Heart right ventricle (tissue), 16 donors: ENCODE data around the gene CFAP97D1. TPM values are rescaled to one million over a fixed set of nuclear protein-coding genes. Genes with fewer than 3 reads are reported as not detected.

Experiments
- ATAC-seq, 8 donors: fragments of 200-7000 bp; cut with Tn5 transposase; one replicate each; pipeline ENCODE4 v1.9.1; 2020; ENCODE audit warnings: mild to moderate bottlenecking in 8 of 8, moderate library complexity in 8 of 8, moderate number of reproducible peaks in 1 of 8
- DNase-seq, 2 donors: peaks; one replicate each; pipeline ENCODE4 v3.0.0-alpha.2; 2020
- H3K27ac ChIP-seq, 10 donors: fragments of 200-600 bp; sonication (generic) in 2 of 10; one replicate each; pipeline versions ENCODE4 v1.5.0 to v1.8.0; 2020 to 2022; ENCODE audit warnings: mild to moderate bottlenecking in 3 of 10
- H3K27me3 ChIP-seq, 7 donors: fragments of 200-600 bp; one replicate each; pipeline ENCODE4 v1.8.0; 2021 to 2022; ENCODE audit warnings: mild to moderate bottlenecking in 2 of 7
- H3K36me3 ChIP-seq, 9 donors: fragments of 200-600 bp; sonication (generic) in 1 of 9; one replicate each; pipeline versions ENCODE4 v1.5.0 to v1.8.0; 2020 to 2022; ENCODE audit warnings: mild to moderate bottlenecking in 2 of 9
- H3K4me1 ChIP-seq, 9 donors: fragments of 200-600 bp; sonication (generic) in 1 of 9; one replicate each; pipeline versions ENCODE4 v1.5.0 to v1.8.0; 2020 to 2022; ENCODE audit warnings: mild to moderate bottlenecking in 4 of 9
- H3K4me3 ChIP-seq, 10 donors: fragments of 200-600 bp; sonication (generic) in 2 of 10; one replicate each; pipeline versions ENCODE4 v1.5.0 to v1.8.0; 2020 to 2022; ENCODE audit warnings: mild to moderate bottlenecking in 7 of 10, moderate library complexity in 2 of 10
- H3K9me3 ChIP-seq, 11 donors: fragments of 200-600 bp in 10 of 11; sonication (generic) in 2 of 11; one replicate each; pipeline versions ENCODE4 v1.5.0 to v1.8.0; 2013 to 2022; ENCODE audit warnings: mild to moderate bottlenecking in 2 of 11, control low read depth in 1 of 11, moderate library complexity in 1 of 11
- WGBS, 2 donors: extraction: QIAGEN DNeasy Blood & Tissue Kit; methylation state at CpG; one replicate each; pipeline ENCODE4 v1.1.7; 2013; ENCODE audit warnings: inconsistent platforms in 1 of 2; 5-methylcytosine and 5-hydroxymethylcytosine counted together
- intact Hi-C, 10 donors: fragments of 100-400 bp; cut with DNase I; formaldehyde crosslinking; loops; one replicate each; pipeline versions ENCODE4 v1.11.1 to v1.14.2; 2022
- polyA plus RNA-seq, 2 donors: library from polyadenylated mRNA; stranded (reverse); fragments of 200-250 nt; gene quantifications; one replicate each; pipeline ENCODE4 v1.2.3, GENCODE V29; 2013
- total RNA-seq, 10 donors: library from RNA; stranded (reverse); fragmentation: NEBNext Ultra II Directional in 3 of 10; extraction: Animal tissue kit (Norgen Biotek cat#: 25700) in 3 of 10; gene quantifications; one replicate each; pipeline versions ENCODE4 v1.2.1 to v1.2.4, GENCODE V29; 2021 to 2023
- TF ChIP-seq, protein P1 (sequence below), 9 donors: fragments of 200-600 bp; sonication (generic) in 2 of 9; IDR thresholded peaks; one replicate each; pipeline versions ENCODE4 v1.5.0 to v1.8.0; 2021 to 2022; ENCODE audit warnings: antibody characterized with exemption in 9 of 9, mild to moderate bottlenecking in 5 of 9, moderate library complexity in 1 of 9
- donor health status: Arrhythmogenic right ventricular cardiomyopathy.
- donor health status: ischemic (EF 13 %, LVEDD 7.1; RV severe dilation, severe dysfunction).
- donor health status: healthy with polysubstance abuse.
- donor health status: DM: no; HTN: yes; CAD: no.
- donor health status: DM: no; HTN: no; CAD: no.
- donor health status: ischemic (EF 25% LVEDD 6.9; RV normal size, moderate dysfunction).
- donor health status: ischemic (EF 25% LVEDD 5.7; RV mildly dilated, moderate dysfunction).
- donor health status: healthy.
- donor health status: DM: yes; HTN: yes; CAD: no.
- donor health status: Ischemic cardiomyopathy.
- donor health status: ischemic (EF 35%, LVEDD 5.7; RV mildly dilated, moderate dysfunction).
- donor health status: nonischemic (EF 11% LVEDD 7.7; RV severe dilation, severe dysfunction).
- donor health status: DM: yes; HTN: yes; CAD: no.
- donor health status: PGD.
- donor health status: ischemic (EF 29% LVEDD 5.4; RV normal size, mild dysfunction).
- donor health status: nonischemic (EF 23%, LVEDD 6.1; RV moderate dilation, normal function).

The CFAP97D1 gene
- total and polyA plus RNA-seq, 12 donors = 0.07 to 0.09 (median 0.09) TPM; not detected in 9

DNA sequence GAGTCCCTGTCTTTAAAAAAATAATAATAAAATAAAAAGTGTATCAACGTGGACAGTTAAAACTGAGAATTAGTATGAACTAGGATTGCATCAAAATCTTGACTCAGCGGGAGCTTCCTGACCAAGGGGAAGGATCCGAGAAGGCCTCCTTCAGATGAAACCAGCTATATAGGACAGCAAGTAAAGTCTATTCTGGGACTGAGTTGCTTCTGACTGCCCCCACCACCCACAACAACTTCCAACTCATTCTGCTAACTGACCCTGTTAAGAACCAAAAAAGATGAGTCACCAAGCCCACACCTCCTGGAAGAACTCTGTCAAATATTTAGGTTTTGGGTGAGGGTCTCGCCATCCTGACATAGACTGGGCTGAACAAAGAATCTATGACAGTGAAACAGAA is 27.8 kb downstream of the CFAP97D1 start:
- ATAC-seq = no peak
- 93 to 95% methylated on average over 4 of the region's 4 CpGs for WGBS, 2 donors
- Histone ChIP-seq H3K9me3 (no peaks in the 10 kb centered on the region), H3K27ac (no peak overlapping the region), H3K4me3 (no peak overlapping the region), H3K4me1 (no peaks in the 10 kb centered on the region), H3K36me3 (peaks cover 0 to 97% (median 25%) of the 10 kb centered on the region in 9 donors), H3K27me3 (no peaks in the 10 kb centered on the region)
- TF ChIP-seq, protein P1, sequence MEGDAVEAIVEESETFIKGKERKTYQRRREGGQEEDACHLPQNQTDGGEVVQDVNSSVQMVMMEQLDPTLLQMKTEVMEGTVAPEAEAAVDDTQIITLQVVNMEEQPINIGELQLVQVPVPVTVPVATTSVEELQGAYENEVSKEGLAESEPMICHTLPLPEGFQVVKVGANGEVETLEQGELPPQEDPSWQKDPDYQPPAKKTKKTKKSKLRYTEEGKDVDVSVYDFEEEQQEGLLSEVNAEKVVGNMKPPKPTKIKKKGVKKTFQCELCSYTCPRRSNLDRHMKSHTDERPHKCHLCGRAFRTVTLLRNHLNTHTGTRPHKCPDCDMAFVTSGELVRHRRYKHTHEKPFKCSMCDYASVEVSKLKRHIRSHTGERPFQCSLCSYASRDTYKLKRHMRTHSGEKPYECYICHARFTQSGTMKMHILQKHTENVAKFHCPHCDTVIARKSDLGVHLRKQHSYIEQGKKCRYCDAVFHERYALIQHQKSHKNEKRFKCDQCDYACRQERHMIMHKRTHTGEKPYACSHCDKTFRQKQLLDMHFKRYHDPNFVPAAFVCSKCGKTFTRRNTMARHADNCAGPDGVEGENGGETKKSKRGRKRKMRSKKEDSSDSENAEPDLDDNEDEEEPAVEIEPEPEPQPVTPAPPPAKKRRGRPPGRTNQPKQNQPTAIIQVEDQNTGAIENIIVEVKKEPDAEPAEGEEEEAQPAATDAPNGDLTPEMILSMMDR (IDR thresholded peaks at IDR 0.05) = no peak
- no peak for DNase-seq
- intact Hi-C loops = no loop called here

DNA sequence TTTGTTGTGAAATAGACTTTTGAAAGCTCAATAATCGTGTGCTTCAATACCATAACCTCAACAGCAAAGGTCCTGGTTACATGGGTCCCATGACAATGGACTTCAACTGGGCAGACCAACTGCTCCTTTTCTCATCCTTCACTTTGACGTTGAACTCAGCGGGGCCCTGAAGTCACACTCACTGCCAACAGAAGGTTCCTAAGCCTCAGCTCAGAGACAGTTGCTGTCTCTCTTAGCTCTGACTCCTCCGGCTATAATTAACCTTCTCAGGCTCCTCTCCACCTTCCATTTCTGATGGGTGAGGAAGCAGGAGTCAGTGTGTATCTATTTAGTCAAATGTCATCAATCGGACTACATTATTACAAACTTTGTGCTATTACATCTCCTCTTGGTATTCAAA is 28.9 kb downstream of the CFAP97D1 start:
- H3K9me3 ChIP-seq = no peaks in the 10 kb centered on the region
- peaks cover 0 to 2% (median 0%) of the 10 kb centered on the region in 9 donors for H3K4me1 ChIP-seq
- WGBS, 2 donors = 94 to 95% methylated on average over 5 of the region's 5 CpGs
- no peak overlapping the region for H3K27ac ChIP-seq
- ATAC-seq (no peak), DNase-seq (no peak)
- no peak overlapping the region for H3K4me3 ChIP-seq
- no peaks in the 10 kb centered on the region for H3K27me3 ChIP-seq
- TF ChIP-seq, protein P1 (IDR thresholded peaks at IDR 0.05) = no peak
- intact Hi-C loops = no loop called here
- peaks cover 0 to 98% (median 36%) of the 10 kb centered on the region in 9 donors for H3K36me3 ChIP-seq

DNA sequence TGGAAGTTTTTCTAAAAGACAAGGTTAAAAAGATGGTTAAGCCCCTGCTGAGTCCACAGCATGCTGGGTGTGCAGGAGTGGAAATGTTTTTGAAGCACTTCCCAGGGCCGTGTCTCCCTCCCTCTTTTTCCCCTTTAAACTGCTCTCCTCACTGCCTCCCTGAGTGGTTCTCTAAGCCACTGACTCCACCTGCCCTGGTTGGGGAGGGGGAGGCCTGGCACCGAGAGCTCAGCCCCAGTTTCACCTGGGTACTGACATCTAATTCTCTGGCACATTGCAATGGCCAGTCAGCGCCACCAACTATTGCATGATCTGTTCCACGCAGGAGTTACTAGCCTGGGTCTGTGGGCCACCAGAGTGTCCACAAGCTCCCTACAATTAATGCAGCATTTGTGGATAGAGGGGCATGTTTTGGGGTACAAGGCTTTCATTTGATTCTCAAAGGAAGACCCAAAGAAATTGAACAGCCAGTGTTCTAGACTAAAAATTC is 30.0 kb downstream of the CFAP97D1 start:
- no peak overlapping the region for H3K27ac ChIP-seq

DNA sequence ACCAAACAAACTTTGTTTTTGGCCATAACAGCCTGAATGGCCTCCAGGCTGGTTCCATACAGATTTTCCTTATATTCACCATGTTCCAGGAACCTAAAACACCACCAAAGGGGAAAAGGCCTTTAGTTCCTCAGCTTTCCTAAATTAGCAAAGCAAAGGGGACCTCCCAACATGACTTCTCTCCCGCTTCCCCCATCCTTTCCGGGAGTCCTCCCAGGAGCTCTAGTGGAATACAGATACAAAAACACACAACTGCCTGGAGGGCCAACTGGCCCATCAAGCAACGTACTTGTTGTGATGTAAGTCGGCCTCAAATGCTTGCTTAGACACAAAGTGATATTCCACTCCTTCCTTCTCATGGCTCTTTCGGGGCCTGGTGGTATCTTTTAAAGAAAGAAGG is 30.6 kb downstream of the CFAP97D1 start:
- TF ChIP-seq, protein P1 (IDR thresholded peaks at IDR 0.05) = no peak
- 86 to 92% methylated on average over 5 of the region's 5 CpGs for whole genome bisulfite sequencing, 2 donors

More for the DNA sequence above, 30.0 kb downstream of the CFAP97D1 start:
- 91 to 94% methylated on average over 4 of the region's 4 CpGs for WGBS, 2 donors
- Histone ChIP-seq H3K4me1 (peaks cover 0 to 14% (median 0%) of the 10 kb centered on the region in 9 donors), H3K36me3 (peaks cover 0 to 99% (median 44%) of the 10 kb centered on the region in 9 donors), H3K27me3 (no peaks in the 10 kb centered on the region), H3K9me3 (no peaks in the 10 kb centered on the region), H3K4me3 (no peak overlapping the region)
- TF ChIP-seq, protein P1 (IDR thresholded peaks at IDR 0.05) = no peak
- intact Hi-C loops = no loop called here
- DNase-seq (no peak), ATAC-seq (no peak)

More for the DNA sequence above, 30.6 kb downstream of the CFAP97D1 start:
- H3K9me3 ChIP-seq = no peaks in the 10 kb centered on the region
- intact Hi-C loops = no loop called here
- H3K27ac ChIP-seq = no peak overlapping the region
- H3K4me3 ChIP-seq = no peak overlapping the region
- H3K27me3 ChIP-seq = no peaks in the 10 kb centered on the region
- no peak for DNase-seq
- H3K4me1 ChIP-seq = peaks cover 0 to 15% (median 0%) of the 10 kb centered on the region in 9 donors
- no peak for ATAC-seq
- H3K36me3 ChIP-seq = peaks cover 0 to 100% (median 50%) of the 10 kb centered on the region in 9 donors
